ENCODE data around the gene SIN3B. TPM values are rescaled to one million over a fixed set of nuclear protein-coding genes. Genes with fewer than 3 reads are reported as not detected.

The SIN3B gene
- total RNA-seq, 1 experiment from 2014 or later: 83.8 TPM

GRCh38 chr19:16804176-16804575 is 25.0 kb upstream of the SIN3B start:
- H4K20me1 ChIP-seq (ENCODE audit: insufficient read depth): no peaks in the 10 kb centered on the region
- no peaks in the 10 kb centered on the region for H3F3A ChIP-seq (ENCODE audit: insufficient read depth, low read depth)
- no peak overlapping the region for H2AFZ ChIP-seq
- no peaks in the 10 kb centered on the region for H3K9me3 ChIP-seq (ENCODE audit: insufficient read depth, low read depth)
- ChIA-PET POLR2A (ENCODE audit: unreplicated experiment) (no interaction called here), CTCF (no interaction called here)
- TF ChIP-seq CTCF (conservative IDR thresholded peaks at IDR 0.05): no peak
- TF ChIP-seq EZH2 (IDR thresholded peaks at IDR 0.05; ENCODE audit: low read depth): no peak
- no peaks in the 10 kb centered on the region for H3K27me3 ChIP-seq (ENCODE audit: insufficient read depth, low read depth)
- H3K9me2 ChIP-seq (ENCODE audit: insufficient read depth): no peaks in the 10 kb centered on the region
- intact Hi-C loops (cut with micrococcal nuclease; ENCODE audit: unreplicated experiment): no loop called here
- H3K36me3 ChIP-seq (ENCODE audit: low read depth): no peaks in the 10 kb centered on the region
- H3K4me2 ChIP-seq: no peak overlapping the region
- H3K27ac ChIP-seq: no peak overlapping the region
- H3K4me3 ChIP-seq: no peak overlapping the region
- no TSS peak for BruUV-seq (replicated peaks)
- DNase-seq: peak in 1 of 2 experiments; percentile 11
- no peaks in the 10 kb centered on the region for H3K79me2 ChIP-seq (ENCODE audit: low read depth)
- no peaks in the 10 kb centered on the region for H3K4me1 ChIP-seq (replicated peaks; ENCODE audit: insufficient read depth)

GRCh38 chr19:16807549-16808284 is 21.5 kb upstream of the SIN3B start:
- H3F3A ChIP-seq (ENCODE audit: insufficient read depth, low read depth): no peaks in the 10 kb centered on the region; the same call in 1 of the 2 replicates
- no peaks in the 10 kb centered on the region for H3K9me2 ChIP-seq (ENCODE audit: insufficient read depth)
- CTCF ChIA-PET: no interaction called here
- TF ChIP-seq CTCF (conservative IDR thresholded peaks at IDR 0.05) (no peak), EZH2 (IDR thresholded peaks at IDR 0.05; ENCODE audit: low read depth) (no peak)
- no peak for DNase-seq
- no TSS peak for BruUV-seq (replicated peaks)
- no peak overlapping the region for H3K4me3 ChIP-seq
- intact Hi-C loops (cut with micrococcal nuclease; ENCODE audit: unreplicated experiment): no loop called here
- H2AFZ ChIP-seq: no peak overlapping the region
- no peaks in the 10 kb centered on the region for H4K20me1 ChIP-seq (ENCODE audit: insufficient read depth)
- H3K27me3 ChIP-seq (ENCODE audit: insufficient read depth, low read depth): no peaks in the 10 kb centered on the region
- H3K79me2 ChIP-seq (ENCODE audit: low read depth): no peaks in the 10 kb centered on the region
- H3K27ac ChIP-seq: no peak overlapping the region
- POLR2A ChIA-PET (ENCODE audit: unreplicated experiment): no interaction called here
- no peaks in the 10 kb centered on the region for H3K9me3 ChIP-seq (ENCODE audit: insufficient read depth, low read depth)
- no peaks in the 10 kb centered on the region for H3K4me1 ChIP-seq (replicated peaks; ENCODE audit: insufficient read depth)
- no peaks in the 10 kb centered on the region for H3K36me3 ChIP-seq (ENCODE audit: low read depth)
- no peak overlapping the region for H3K4me2 ChIP-seq

GRCh38 chr19:16814526-16815100 is 14.6 kb upstream of the SIN3B start:
- no peaks in the 10 kb centered on the region for H3K9me2 ChIP-seq (ENCODE audit: insufficient read depth)
- no peaks in the 10 kb centered on the region for H3K36me3 ChIP-seq (ENCODE audit: low read depth)
- H3K27me3 ChIP-seq (ENCODE audit: insufficient read depth, low read depth): no peaks in the 10 kb centered on the region
- intact Hi-C loops (cut with micrococcal nuclease; ENCODE audit: unreplicated experiment): no loop called here
- no peaks in the 10 kb centered on the region for H4K20me1 ChIP-seq (ENCODE audit: insufficient read depth)
- no peaks in the 10 kb centered on the region for H3K79me2 ChIP-seq (ENCODE audit: low read depth)
- ChIA-PET POLR2A (ENCODE audit: unreplicated experiment) (no interaction called here), CTCF (interaction anchor here (0.6 kb wide), 1 partner anchor 203 kb away, joined by 4 read pairs; no protein-coding TSS in a partner anchor)
- TF ChIP-seq EZH2 (IDR thresholded peaks at IDR 0.05; ENCODE audit: low read depth): no peak
- TF ChIP-seq CTCF (conservative IDR thresholded peaks at IDR 0.05): no peak
- no peak overlapping the region for H3K27ac ChIP-seq
- no peak for DNase-seq
- no peak overlapping the region for H3K4me2 ChIP-seq
- H3F3A ChIP-seq (ENCODE audit: insufficient read depth, low read depth): peaks cover under 1% of the 10 kb centered on the region; the same call in 1 of the 2 replicates
- H3K4me3 ChIP-seq: no peak overlapping the region
- H3K4me1 ChIP-seq (replicated peaks; ENCODE audit: insufficient read depth): peaks cover 26% of the 10 kb centered on the region
- H3K9me3 ChIP-seq (ENCODE audit: insufficient read depth, low read depth): no peaks in the 10 kb centered on the region
- no TSS peak for BruUV-seq (replicated peaks)
- H2AFZ ChIP-seq: no peak overlapping the region
